NCI-H446 treated with DMSO at 0.1 percent for 48 hours (cell line): ENCODE measurements around the gene PCP4.

Experiments
- DNase-seq: peaks from one replicate; lab custom pipeline; 2025; lab: John Stamatoyannopoulos, UW

PCP4 gene

DNA sequence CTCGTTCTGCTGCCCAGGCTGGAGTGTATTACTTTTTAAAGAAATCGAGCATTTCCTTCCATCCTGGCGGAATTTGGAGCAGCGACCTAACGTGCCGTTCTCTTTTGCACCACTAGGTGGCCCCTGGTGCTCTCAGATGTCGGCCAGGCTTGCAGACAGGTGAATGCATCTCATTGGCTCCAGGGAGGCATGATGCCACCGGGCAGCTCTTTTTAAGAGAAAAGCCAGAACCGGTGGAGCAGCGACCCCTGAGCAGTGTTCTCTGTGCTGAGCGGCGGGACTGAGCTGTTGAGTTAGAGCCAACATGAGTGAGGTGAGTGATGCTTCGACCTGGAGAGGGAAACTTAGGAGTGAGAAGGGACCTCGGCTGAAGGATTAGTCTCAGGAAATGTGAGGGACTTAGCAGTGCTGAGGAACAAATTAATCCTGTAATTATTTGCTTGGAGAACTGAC is at the start of gene PCP4:
PCP4 (plus strand) TSS at position 241 of the 453 bp plus-strand sequence; CDS start at position 305, 64 bp downstream.
- no peak for DNase-seq

DNA sequence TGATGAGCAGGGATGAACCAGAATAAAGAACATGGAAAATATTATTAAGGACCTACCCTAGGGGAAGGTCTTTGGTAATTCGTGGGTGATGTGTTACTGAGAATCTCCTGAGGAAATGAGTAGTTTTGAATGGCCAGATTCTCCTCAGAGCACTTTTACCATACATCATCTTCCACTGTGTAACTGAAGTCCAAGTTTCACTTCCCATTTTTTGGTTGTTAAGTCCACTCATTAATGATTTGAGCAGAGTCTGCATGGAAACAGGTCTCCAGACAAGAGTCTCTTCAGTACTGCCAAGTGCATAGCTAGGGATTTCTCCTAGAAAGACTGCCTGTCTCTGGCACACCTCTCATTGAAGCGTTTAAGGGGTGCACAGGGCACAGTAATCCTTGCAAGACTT is 48.7 kb upstream of the PCP4 start:
- DNase-seq: no peak

DNA sequence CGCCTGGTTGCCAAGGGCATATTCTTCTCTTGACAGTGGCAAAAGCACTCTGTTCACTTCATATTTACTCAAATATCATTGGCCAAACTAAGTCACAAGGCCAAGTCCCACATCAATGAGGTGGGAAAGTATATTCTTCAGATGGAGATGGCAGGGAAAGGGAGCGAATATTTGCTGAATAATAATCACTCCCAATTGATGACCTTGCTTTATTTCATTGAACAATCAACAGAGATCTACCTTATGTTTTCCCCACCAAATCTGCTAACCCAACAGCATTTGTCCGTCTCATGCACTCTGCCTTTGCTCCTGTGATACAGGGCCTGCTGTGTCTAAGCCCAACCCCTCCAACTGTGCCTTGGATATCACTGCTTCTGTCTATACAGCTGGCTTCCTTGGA is 45.2 kb upstream of the PCP4 start:
- DNase-seq: no peak

- DNase-seq: no peak
These were observed 42.0 kb upstream of the PCP4 start for GRCh38 chr21:39825250-39825649.

- no peak for DNase-seq
These were observed 32.7 kb upstream of the PCP4 start for GRCh38 chr21:39834543-39834942.

- DNase-seq: no peak
These were observed 29.3 kb upstream of the PCP4 start for GRCh38 chr21:39837861-39838359.

DNA sequence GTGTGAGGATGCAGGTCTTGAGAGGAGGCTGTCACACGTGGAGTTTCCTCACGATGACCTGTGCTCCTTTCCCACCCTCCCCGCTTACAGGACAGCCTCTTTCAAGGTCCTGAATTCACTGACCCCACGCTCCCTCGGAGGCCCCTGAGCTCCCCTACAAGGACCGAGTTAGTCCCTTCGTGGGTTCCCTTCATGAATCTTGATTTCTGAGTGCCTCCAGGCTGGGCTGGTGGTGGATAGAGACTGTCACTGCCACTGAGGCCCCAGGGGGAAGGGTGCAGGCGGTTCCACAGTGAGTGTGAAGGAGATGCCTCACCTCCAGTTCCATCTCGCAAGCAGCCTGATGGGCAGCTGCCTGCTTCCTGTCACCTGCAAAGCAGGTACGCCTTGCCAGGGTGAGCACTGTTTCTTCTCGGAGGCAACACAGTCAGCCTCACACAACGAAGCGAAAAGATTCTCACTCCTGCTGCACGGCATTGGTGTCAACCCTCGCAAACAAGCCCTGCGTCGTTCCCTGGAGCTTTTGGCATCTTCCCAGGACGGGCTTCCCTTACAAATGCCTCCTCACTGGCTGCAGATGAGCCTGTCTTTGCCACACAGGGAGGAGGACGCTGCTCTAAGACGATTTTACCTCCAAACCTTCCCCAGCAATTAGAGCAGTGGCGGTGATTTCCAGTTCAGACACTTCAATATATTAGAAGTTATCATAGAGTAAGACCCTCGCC is 26.7 kb upstream of the PCP4 start:
- no peak for DNase-seq

DNA sequence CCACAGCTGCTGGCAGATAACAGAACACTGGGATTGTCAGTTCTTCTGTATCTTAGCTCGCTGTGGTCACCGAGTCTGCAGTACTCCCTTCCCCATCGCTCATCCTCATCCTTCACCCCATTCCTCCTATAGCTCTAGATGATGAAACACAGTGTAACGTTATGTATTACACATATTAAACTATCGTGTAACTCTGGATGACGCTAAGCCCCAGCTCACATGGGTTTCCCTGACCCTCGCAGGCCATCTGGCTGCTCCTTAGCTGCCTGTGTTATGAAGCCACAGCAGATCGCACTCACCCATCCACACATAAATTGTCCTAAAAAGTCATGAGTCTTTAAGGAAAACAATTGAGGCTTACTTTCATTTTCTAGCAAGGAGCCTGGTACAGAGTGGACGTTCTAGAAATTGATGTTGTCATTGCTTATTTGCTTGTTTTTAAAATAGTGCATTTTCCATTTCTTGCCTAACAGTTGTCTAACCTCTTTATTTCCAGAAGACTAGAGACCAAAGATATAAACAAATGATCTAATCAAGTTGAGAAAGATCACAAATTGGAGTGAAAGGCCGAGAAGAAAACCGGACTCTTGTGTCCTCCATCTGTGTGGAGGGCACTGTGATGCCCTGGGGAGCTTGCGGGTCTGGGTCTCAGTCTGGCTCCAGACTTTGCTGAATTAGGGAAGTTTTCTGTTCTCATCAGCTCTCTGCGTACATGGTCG is 24.3 kb upstream of the PCP4 start:
- no peak for DNase-seq

DNA sequence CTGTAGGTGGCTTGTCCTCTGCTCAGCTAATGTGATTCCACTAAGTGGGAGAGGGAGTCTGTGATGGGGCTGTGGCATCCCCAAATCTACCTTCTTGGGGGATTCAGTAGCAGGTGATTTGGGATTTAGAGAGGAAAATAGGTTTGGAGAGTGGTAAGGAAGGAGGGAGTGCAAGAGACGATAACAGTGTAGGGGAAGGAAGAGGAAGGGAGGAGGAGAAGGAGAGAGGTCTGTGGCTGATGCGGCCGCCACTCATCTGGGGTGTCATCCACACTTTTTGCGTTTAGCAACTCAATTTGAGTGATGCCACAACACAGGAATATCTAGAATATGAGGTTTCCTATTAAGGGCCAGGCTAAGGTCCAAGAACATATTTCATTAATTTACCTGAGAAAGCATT is 23.8 kb upstream of the PCP4 start:
- DNase-seq: no peak

DNA sequence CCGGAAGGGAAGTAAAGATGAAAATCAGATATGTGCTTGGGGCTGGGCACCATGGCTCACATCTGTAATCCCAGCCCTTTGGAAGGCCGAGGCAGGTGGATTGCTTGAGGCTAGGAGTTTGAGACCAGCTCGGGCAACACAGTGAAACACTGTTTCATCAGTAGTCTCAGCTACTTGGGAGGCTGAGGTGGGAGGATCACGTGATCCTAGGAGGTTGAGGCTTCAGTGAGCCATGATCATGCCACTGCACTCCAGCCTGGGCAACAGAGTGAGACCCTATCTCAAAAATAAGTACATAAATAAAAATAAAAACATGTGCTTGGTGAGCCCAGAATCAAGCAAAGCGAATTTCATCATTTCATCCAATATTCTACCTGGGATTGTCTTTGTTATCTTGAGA is 23.3 kb upstream of the PCP4 start:
- no peak for DNase-seq

DNA sequence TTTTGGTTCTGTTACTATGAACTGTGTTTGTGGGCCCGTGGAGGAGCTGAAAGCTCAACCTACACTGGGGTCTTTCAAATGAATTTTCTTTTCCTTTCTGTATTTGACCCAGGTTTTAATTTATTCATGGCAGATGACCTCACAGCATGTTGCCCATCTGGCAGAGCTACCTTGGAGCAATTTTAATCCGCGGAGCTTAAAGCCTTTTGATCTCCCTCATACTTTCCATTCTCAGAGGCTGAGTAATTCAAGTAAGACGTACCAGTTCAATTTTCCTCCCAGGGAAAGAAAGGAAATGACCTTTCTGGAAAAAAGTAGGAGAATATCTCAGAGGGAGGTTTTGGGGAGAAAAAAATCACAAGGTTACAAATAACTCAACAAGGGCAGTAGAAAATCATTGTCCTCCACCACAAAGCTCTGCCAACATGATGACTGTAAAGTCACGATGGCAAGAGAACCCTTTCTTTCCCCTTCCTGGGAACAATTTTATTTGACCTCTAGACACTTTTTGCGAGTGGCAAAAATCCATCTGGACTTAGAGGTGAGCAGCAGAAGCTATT is 21.6 kb upstream of the PCP4 start:
- DNase-seq: no peak

- DNase-seq: no peak
These were observed 19.4 kb upstream of the PCP4 start for GRCh38 chr21:39847877-39848276.

DNA sequence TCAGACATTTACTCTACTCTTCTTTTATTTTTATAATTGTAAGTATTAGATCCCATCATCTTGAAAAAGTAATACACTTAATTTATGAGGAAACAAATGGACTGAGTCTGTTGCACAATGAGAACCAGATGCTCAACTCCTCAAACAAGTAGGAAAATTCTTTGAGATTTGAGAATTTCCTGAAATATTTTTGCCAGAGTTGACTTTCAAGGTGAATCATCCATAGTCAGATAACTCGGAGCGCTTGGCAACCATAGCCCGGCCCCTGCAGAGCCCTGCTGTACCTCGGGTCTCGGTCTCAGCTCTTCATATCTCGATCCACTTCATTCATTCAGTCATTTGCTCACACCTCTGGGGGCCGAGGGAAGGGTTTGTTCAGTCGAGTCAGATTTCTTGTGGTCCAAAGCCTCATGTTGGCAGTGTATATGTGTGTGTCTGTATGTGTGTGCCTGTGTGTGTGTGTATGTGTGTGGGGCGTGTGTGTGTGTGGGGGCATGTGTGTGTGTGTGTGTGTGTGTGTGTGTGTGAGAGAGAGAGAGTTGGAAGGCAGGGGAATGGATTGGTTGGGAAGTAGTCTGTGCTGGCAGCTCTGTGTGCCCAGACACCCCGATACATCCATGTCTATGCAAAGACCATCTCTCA is 18.1 kb upstream of the PCP4 start:
- DNase-seq: no peak

DNA sequence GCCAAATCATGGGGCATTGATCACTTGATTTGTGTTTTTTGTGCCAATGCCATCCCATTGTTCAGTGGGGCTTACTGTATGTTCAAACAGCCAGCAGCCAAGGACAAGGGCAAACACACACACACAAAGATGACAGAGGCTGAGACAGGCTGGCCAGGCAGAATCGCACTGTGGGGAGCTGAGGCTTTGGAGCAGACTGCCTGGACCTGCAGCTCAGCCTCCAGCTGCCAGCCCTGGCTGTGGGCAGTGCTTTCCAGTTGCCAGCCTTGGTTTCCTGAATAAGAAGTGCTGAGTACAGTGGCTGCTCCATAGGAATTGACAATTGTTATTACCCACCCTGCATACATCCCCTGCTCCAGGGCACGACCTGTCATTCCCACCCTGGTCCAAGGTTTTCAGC is 16.9 kb upstream of the PCP4 start:
- DNase-seq: no peak

DNA sequence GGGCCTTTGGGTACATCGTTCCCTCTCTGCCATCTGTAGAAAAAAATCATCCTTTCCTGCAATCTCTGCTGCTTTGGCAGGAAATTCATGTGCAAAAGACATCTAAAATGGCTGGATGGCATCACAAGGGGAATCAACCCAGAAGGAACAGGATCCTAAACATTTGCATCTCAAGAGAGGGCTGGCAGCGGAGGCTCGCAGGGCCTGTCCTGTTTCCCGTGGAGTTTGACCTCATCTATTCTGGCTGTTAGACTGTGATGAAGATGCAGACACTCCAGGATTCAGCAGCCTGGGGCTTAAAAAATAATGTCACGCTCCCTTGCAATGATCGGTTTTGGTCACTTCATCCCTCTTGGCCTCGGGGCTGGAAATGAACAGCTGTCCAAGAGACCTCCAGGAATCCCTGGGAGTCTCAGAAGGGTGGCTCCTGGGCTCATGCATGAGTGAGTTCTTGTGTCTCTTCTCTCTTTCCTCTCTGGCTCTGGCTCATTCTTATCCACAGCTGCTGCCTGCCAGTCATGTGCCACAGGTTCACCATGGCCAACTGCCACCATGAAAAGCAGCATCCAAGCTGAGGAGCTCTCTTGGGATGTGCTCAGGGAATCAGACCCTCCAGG is 16.1 kb upstream of the PCP4 start:
- no peak for DNase-seq

- DNase-seq: no peak
These were observed 15.1 kb upstream of the PCP4 start for GRCh38 chr21:39852021-39852721.

GRCh38 chr21:39852726-39853500 is 14.3 kb upstream of the PCP4 start:
- no peak for DNase-seq

DNA sequence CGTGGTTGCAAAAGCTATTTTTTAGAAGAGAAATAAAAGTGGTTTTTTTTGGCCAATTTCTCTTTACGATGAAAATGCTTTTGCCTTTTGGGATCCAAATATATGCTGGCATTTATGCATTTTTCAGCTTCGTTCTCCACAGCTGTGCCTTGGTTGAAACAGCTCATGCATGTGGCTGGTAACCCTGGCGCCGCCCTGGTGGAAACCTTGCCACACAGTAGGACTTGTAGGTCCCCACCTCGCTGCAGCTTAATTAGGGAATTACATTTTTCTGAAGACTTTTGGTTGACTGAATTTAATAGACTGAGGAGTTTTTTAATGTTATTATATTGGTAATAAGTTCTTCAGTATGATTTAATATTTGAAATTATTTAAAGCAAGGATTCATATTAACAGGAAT is 12.7 kb upstream of the PCP4 start:
- DNase-seq: no peak

DNA sequence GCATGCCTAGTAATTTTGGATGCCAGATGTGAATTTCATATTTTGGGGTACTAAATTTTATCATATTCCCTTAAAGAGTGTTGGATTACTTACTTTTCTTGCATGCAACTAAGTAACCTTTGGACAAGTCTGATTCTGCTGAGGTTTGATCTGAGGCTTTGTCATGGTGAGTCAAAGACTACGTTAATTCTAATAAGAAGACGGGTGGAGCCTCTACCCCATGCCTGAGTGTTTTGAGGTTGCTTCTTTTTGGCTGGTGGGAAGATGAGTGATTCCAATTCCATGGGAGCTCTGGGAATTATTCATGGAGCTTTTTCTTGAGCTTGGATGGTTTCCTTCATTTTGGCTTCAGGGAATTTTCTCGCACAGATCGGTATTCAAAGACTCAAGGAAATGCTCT is 11.6 kb upstream of the PCP4 start:
- DNase-seq: no peak

DNA sequence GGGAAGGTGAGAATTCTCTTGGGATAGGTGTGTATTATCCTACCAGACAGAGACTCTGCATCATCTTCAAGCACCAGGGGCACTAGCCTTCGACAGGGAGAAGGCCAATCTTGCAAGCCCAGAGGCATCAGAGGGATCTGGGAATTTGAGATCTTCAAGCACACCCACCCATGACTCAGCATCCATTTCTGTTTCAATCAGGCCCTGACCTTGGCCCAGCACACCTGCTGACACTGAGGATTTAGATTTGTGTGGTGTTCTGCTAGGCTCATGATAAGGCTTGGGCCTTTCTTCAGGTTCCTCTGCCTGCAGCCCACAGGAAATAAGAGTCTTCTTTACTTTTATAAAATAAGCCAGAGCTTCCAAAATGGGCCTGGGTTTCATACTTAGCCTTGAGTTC is 6.6 kb upstream of the PCP4 start:
- no peak for DNase-seq

DNA sequence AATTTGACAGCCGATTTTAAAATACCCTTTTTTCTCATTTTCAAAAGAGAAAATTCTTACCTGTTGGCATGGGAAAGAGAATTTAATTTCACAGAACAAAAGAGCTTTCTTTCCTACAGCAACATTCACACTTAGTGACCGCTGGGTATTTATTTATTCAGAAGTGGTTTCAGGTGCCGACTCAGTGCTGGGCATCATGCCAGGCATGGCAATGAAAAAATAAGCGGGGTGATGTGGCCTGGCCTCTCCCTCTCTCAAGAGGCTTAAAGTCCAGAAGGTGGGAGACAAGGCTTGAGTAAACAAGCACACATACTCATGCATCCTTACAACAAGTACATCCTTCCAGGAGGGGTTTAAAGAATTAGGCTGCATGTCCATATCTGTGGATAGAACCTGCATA is 4.1 kb upstream of the PCP4 start:
- DNase-seq: no peak
